Omental fat pad (tissue), 4 donors: ENCODE results near the gene CDK18. TPM values are rescaled to one million over a fixed set of nuclear protein-coding genes. Genes with fewer than 3 reads are reported as not detected.
"Not testable (repeated sequence)": the region's sequence is repeated elsewhere in the genome, so short reads cannot be mapped to it uniquely, and the experiment has no call there.

ENCODE experiments used
- ATAC-seq: fragments of 150-250 bp; one replicate; pipeline ENCODE4 v1.9.1; 2016; ENCODE audit warnings: mild to moderate bottlenecking, moderate library complexity; ENCODE audit not compliant: low FRiP score
- DNase-seq: peaks from one replicate; pipeline ENCODE4 v3.0.0-alpha.2; 2019; ENCODE audit warnings: low spot score
- total RNA-seq, 4 donors: library from RNA; depleted of rRNA; stranded (reverse); fragments of >200 nt; gene quantifications; one replicate each; pipeline ENCODE4 v1.1.0, GENCODE V29; 2016
- TF ChIP-seq, protein P1 (sequence below), 3 donors: fragments of 450-650 bp; IDR thresholded peaks; one replicate each; pipeline ENCODE4 v1.5.1; 2016 to 2017; ENCODE audit warnings: antibody characterized with exemption in 3 of 3, mild to moderate bottlenecking in 3 of 3, moderate library complexity in 2 of 3

CDK18 gene
- total RNA-seq, 4 donors from 2014 or later = 2.8 to 9.0 (median 5.3) TPM

DNA sequence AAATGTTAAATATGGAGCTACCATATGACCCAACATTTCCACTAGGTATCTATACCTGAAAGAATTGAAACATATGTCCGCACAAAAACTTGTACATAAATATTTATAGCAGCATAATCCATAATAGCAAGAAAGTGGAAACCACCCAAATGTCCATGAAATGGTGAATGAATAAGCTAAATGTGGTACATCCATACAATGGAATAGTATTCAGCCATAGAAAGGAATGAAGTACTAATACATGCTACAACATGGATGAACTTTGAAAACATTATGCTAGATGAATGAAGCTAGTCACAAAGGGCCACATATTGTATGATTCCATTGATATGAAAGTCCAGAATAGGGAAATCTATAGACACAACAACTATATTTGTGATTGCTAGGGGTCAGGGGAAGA lies 28.6 kb upstream of the CDK18 start:
- DNase-seq = no peak
- no peak for ATAC-seq
- TF ChIP-seq, protein P1, sequence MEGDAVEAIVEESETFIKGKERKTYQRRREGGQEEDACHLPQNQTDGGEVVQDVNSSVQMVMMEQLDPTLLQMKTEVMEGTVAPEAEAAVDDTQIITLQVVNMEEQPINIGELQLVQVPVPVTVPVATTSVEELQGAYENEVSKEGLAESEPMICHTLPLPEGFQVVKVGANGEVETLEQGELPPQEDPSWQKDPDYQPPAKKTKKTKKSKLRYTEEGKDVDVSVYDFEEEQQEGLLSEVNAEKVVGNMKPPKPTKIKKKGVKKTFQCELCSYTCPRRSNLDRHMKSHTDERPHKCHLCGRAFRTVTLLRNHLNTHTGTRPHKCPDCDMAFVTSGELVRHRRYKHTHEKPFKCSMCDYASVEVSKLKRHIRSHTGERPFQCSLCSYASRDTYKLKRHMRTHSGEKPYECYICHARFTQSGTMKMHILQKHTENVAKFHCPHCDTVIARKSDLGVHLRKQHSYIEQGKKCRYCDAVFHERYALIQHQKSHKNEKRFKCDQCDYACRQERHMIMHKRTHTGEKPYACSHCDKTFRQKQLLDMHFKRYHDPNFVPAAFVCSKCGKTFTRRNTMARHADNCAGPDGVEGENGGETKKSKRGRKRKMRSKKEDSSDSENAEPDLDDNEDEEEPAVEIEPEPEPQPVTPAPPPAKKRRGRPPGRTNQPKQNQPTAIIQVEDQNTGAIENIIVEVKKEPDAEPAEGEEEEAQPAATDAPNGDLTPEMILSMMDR (IDR thresholded peaks at IDR 0.05) = no peak

DNA sequence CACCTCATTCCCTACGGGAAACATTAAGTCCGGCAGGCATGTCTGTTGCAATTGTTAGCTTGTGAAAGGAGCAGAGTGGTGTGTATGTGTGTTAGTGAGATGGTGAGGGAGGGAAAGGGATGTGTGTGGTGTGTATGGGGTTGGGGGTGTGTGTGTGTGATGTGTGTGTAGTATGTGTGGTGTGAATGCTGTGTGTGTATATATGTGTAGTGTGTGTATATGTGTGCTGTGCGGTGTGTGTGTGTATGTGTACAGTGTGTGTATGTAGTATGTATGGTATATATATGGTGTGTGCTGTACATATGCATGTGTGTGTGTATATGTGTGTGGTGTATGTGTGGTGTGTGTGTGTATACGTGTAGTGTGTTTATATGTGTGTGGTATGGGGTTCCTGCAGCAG lies 27.8 kb upstream of the CDK18 start:
- DNase-seq (no peak), ATAC-seq (no peak)
- TF ChIP-seq, protein P1 (IDR thresholded peaks at IDR 0.05) = no peak

DNA sequence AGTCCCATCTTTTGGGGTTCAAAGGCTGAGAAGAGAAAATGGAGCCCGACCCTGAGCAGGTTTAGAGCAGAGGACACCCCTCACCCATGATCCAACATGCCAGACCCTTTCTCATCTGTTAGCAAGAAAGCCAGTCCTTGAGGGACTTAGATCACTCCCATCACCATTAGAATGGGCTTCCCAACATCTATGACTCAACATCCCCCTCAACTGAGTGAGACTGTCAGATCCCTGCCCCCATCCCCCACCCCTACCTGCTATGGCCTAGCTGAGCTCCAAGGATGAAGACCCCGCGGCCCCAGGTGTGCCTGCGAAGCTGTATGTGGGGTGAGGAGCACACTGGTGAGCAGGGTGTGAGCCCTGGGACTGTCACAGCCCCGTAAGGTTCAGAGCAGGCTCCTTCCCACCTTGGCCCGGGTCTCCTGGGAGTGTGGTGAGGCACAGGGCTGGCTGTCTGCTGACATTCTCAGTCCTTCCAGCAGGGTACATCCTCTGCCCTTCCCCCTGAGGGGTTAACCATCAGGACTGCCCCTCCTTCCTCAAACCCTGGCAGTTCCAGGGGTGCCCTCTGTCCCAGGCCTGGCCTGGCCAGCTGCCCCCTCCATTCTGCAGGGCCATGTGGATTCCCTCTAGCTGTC lies 27.2 kb upstream of the CDK18 start:
- ATAC-seq = no peak
- no peak for DNase-seq
- TF ChIP-seq, protein P1 (IDR thresholded peaks at IDR 0.05) = no peak

DNA sequence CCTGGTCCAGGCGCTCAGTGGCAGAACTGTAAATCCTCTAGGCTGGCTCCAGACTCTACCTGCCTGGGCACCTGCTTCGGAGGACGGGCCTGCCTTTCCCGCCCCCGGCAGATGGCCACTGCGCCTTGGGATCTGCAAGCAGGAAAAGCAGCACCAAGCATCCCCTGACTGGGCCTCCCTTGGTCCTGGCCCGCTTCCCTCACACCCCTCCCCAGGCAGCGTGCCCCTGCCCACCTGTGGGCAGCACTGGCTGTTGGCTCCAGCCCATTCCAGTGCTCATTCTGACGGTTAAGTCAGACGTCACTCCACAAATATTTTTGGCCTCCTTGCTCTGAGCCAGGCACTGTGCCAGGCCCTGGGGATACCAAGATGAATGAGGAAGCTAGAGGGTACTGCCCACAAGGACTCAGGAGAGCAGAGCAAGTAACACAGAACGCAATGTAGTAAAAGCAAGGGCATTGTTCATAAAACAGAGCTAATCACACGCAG lies 26.7 kb upstream of the CDK18 start:
- DNase-seq (no peak), ATAC-seq (peak; percentile 86)
- TF ChIP-seq, protein P1 (IDR thresholded peaks at IDR 0.05) = no peak

DNA sequence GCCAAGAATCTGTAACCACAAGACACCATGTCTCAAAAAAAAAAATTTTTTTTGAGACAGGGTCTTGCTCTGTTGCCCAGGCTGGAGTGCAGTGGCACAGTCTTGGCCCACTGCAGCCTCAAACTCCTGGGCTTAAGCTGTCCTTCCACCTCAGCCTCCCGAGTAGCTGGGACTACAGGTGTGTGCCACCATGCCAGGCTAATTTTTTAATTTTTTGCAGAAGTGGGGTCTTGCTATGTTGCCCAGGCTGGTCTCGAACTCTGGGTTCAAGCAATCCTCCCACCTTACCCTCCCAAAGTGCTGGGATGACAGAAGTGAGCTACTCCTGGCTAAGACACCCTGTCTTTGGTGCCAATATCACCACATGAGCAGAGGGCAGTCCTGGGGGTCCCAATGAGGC lies 25.5 kb upstream of the CDK18 start:
- ATAC-seq = not testable (repeated sequence)

DNA sequence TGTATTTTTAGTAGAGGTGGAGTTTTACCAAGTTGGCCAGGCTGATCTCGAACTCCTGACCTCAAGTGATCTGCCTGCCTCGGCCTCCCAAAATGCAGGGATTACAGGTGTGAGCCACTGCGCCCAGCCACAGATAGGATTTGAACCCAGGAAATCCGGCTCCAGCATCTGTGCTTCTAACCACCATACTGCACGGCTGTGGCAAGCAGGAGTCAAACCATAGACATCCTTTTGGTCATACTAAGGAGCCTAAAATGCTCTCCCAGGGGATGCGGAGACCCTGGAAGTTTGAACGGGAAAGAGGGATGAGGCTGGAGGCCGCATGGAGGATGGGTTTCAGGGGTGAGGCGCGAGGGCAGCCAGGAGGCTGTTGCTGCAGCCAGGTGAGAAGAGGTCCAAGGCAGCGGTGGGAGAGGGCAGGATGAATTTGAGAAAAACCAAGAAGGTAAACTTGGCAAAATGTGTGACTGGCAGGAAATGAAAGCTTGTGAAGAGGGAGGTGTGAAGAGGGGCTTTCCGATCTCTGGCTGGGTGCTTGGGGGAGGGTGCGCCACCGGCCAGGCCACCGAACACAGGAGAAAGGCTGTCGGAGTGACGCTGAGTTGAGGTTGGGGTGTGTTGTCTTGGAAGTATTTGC lies 24.0 kb upstream of the CDK18 start:
- TF ChIP-seq, protein P1 (IDR thresholded peaks at IDR 0.05) = no peak
- ATAC-seq = no peak
- no peak for DNase-seq

More for the DNA sequence above, 25.5 kb upstream of the CDK18 start:
- not testable (repeated sequence) for DNase-seq

DNA sequence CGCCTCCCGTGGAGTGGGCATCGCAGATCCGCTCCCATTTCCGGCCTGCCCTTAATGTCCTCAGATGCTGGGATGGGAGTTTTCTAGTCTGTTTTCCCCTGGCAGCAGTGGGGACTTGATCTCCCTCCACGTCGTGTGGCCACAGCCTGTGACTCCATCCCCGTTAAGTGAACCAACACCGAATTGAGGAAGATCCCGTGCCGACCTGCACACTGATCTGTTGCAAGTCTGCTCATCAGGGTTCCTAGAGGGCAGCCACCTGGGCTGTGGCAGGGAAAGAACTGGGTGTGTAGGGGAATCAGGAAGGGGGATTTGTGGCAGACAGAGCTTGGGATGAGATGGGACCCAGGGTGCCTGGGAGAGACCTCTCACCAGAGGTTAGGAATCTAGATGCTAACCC lies 23.3 kb upstream of the CDK18 start:
- TF ChIP-seq, protein P1 (IDR thresholded peaks at IDR 0.05) = no peak
- ATAC-seq = no peak
- DNase-seq = no peak
